GM18511 (cell line): ENCODE measurements around the gene MARCHF6.
"Not testable (repeated sequence)": the region's sequence is repeated elsewhere in the genome, so short reads cannot be mapped to it uniquely, and the experiment has no call there.

Source experiments
- ATAC-seq: cut with Tn5 transposase; IDR thresholded peaks from one replicate; pipeline ENCODE4 v1.9.1; 2021; ENCODE audit warnings: mild to moderate bottlenecking, moderate library complexity; ENCODE audit not compliant: unreplicated experiment

MARCHF6 gene

GRCh38 chr5:10344461-10345106, 8.9 kb upstream of the MARCHF6 start:
- ATAC-seq = not testable (repeated sequence)

GRCh38 chr5:10348258-10348657, 5.2 kb upstream of the MARCHF6 start:
- no peak for ATAC-seq

- ATAC-seq = no peak
These were observed 2.1 kb upstream of the MARCHF6 start for GRCh38 chr5:10351199-10351905.

- no peak for ATAC-seq
These were observed 1.6 kb upstream of the MARCHF6 start for GRCh38 chr5:10351919-10352318.

- no peak for ATAC-seq
These were observed 860 bp upstream of the MARCHF6 start for GRCh38 chr5:10352430-10353240.

GRCh38 chr5:10354048-10354872, 765 bp downstream of the MARCHF6 start:
- peak; percentile 26 for ATAC-seq

GRCh38 chr5:10355071-10355889, 1.8 kb downstream of the MARCHF6 start:
- ATAC-seq = peak; percentile 20

- ATAC-seq = no peak
These were observed 5.5 kb downstream of the MARCHF6 start for GRCh38 chr5:10358999-10359398.

- ATAC-seq = no peak
These were observed 7.2 kb downstream of the MARCHF6 start for GRCh38 chr5:10360686-10361085.

- no peak for ATAC-seq
These were observed 10.2 kb downstream of the MARCHF6 start for GRCh38 chr5:10363519-10364185.

GRCh38 chr5:10364186-10364689, 10.7 kb downstream of the MARCHF6 start:
- ATAC-seq = no peak

GRCh38 chr5:10365782-10366181, 12.3 kb downstream of the MARCHF6 start:
- ATAC-seq = no peak

- no peak for ATAC-seq
These were observed 13.1 kb downstream of the MARCHF6 start for GRCh38 chr5:10366310-10367272.

- ATAC-seq = no peak
These were observed 14.1 kb downstream of the MARCHF6 start for GRCh38 chr5:10367579-10367978.

- ATAC-seq = no peak
These were observed 17.4 kb downstream of the MARCHF6 start for GRCh38 chr5:10370931-10371330.

GRCh38 chr5:10371369-10371768, 17.9 kb downstream of the MARCHF6 start:
- not testable (repeated sequence) for ATAC-seq

GRCh38 chr5:10372726-10373709, 19.5 kb downstream of the MARCHF6 start:
- no peak for ATAC-seq
